Stimulated activated CD4-positive, alpha-beta T cell treated with anti-CD3 and anti-CD28 coated beads, TNF-alpha, amount 100 ng/mL, for 4 hours (primary cell): Measurements from ENCODE around the gene SELENOK.

Experiments
- DNase-seq, 3 experiments: peaks; one replicate each; pipeline ENCODE4 v3.0.0-alpha.2; 2020; ENCODE audit warnings: low read depth in 3 of 3

Gene SELENOK

GRCh38 chr3:53883008-53883407, 8.7 kb downstream of the SELENOK start:
- DNase-seq, result no peak

GRCh38 chr3:53881691-53882593, 9.7 kb downstream of the SELENOK start, which contains the start of gene ACTR8:
Gene ACTR8 (minus strand): TSS chr3:53882152. CDS start chr3:53882101, 51 bp downstream.
- peak; percentile 74 to 84 (median 75) for DNase-seq

GRCh38 chr3:53880396-53881345, 11.0 kb downstream of the SELENOK start:
- no peak for DNase-seq

- no peak for DNase-seq
Measured at GRCh38 chr3:53865732-53866499, 25.7 kb downstream of the SELENOK start.

GRCh38 chr3:53863145-53863544, 28.5 kb downstream of the SELENOK start:
- DNase-seq, result no peak

GRCh38 chr3:53862241-53862640, 29.4 kb downstream of the SELENOK start:
- no peak for DNase-seq

- no peak for DNase-seq
Measured at GRCh38 chr3:53860196-53860595, 31.5 kb downstream of the SELENOK start.

- DNase-seq, result no peak
Measured at GRCh38 chr3:53859178-53859577, 32.5 kb downstream of the SELENOK start.

GRCh38 chr3:53858096-53858741, 33.4 kb downstream of the SELENOK start:
- DNase-seq, result no peak

GRCh38 chr3:53856964-53857363, 34.7 kb downstream of the SELENOK start:
- no peak for DNase-seq

- DNase-seq, result no peak
Measured at GRCh38 chr3:53850895-53851294, 40.8 kb downstream of the SELENOK start.

- no peak for DNase-seq
Measured at GRCh38 chr3:53849916-53850315, 41.7 kb downstream of the SELENOK start.

GRCh38 chr3:53846851-53847155, 44.9 kb downstream of the SELENOK start:
- DNase-seq, result no peak

GRCh38 chr3:53846134-53846850, 45.4 kb downstream of the SELENOK start, which contains the start of the genes CHDH and IL17RB:
Gene CHDH (minus strand): TSS chr3:53846419. CDS start chr3:53824008, 22,411 bp downstream.
Gene IL17RB (plus strand): TSS chr3:53846568. CDS start chr3:53846589, 21 bp downstream.
- no peak for DNase-seq

GRCh38 chr3:53845881-53846133, 45.9 kb downstream of the SELENOK start:
- no peak for DNase-seq

GRCh38 chr3:53845103-53845880, 46.4 kb downstream of the SELENOK start:
- DNase-seq, result no peak

GRCh38 chr3:53844262-53845102, 47.2 kb downstream of the SELENOK start:
- DNase-seq, result no peak

- no peak for DNase-seq
Measured at GRCh38 chr3:53843195-53844177, 48.2 kb downstream of the SELENOK start.
